Adrenal gland (tissue), 12 donors: Measurements from ENCODE around the gene ZNF335. TPM values are rescaled to one million over a fixed set of nuclear protein-coding genes. Genes with fewer than 3 reads are reported as not detected.
A peak's percentile ranks its signal among the peaks of the same experiment; 100 is the strongest.
"Not testable (repeated sequence)": the region's sequence is repeated elsewhere in the genome, so short reads cannot be mapped to it uniquely, and the experiment has no call there.

Source experiments
- DNase-seq, 7 donors: peaks; one replicate each; pipeline ENCODE4 v3.0.0-alpha.2; 2019 to 2020
- H3K27ac ChIP-seq, 5 donors: fragments of 200-600 bp; sonication (generic) in 4 of 5; 1 replicate in 3 of 5; 2 replicates in 2 of 5; pipeline versions ENCODE4 v1.5.1 to v1.8.0; 2016 to 2020; ENCODE audit warnings: mild to moderate bottlenecking in 1 of 5
- H3K27me3 ChIP-seq: fragments of 200-600 bp; 2 replicates; pipeline ENCODE4 v1.8.0; 2021
- H3K36me3 ChIP-seq, 2 donors: fragments of 200-600 bp; replicated peaks in 1 of 2; 1 replicate in 1 of 2; 2 replicates in 1 of 2; pipeline versions ENCODE4 v1.5.1 to v1.8.0; 2018 to 2022
- H3K4me1 ChIP-seq, 2 donors: fragments of 200-600 bp; replicated peaks in 1 of 2; 1 replicate in 1 of 2; 2 replicates in 1 of 2; pipeline versions ENCODE4 v1.5.1 to v1.8.0; 2018 to 2021
- H3K4me3 ChIP-seq, 4 donors: fragments of 200-600 bp; sonication (generic) in 3 of 4; one replicate each; pipeline ENCODE4 v1.5.1; 2016 to 2018
- H3K9me3 ChIP-seq, 3 donors: fragments of 200-600 bp; sonication (generic) in 1 of 3; replicated peaks in 1 of 3; 1 replicate in 2 of 3; 2 replicates in 1 of 3; pipeline versions ENCODE4 v1.5.1 to v1.8.0; 2016 to 2021
- POLR2A ChIP-seq, 2 donors: fragments of 450-650 bp; IDR thresholded peaks; one replicate each; pipeline ENCODE4 v1.6.1; 2017; ENCODE audit warnings: antibody characterized with exemption in 2 of 2, mild to moderate bottlenecking in 2 of 2, moderate library complexity in 1 of 2
- WGBS, 4 donors: extraction: QIAGEN DNeasy Blood & Tissue Kit in 2 of 4; methylation state at CpG; one replicate each; pipeline versions ENCODE4 v1.1.5 to v1.1.7; 2013 to 2017; 5-methylcytosine and 5-hydroxymethylcytosine counted together
- intact Hi-C, 2 donors: fragments of 100-400 bp; cut with DNase I; formaldehyde crosslinking; loops; one replicate each; pipeline versions ENCODE4 v1.14.1 to v1.15.0; 2022 to 2023
- polyA plus RNA-seq, 3 donors: library from polyadenylated mRNA; stranded (reverse); fragments of 200-250 nt in 2 of 3; fragments of 350-450 nt in 1 of 3; fragmentation: Illumina TruSeq in 1 of 3; extraction: RNeasy Lipid Tissue Mini Kit (QIAGEN cat#74804) in 1 of 3; gene quantifications; one replicate each; pipeline ENCODE4 v1.2.3, GENCODE V29; 2013 to 2014
- total RNA-seq, 9 donors: library from RNA; depleted of rRNA in 4 of 9; stranded (reverse); fragments of >200 nt in 4 of 9; fragments of 120-200 nt in 1 of 9; fragmentation: NEBNext Ultra II Directional in 1 of 9; extraction: Animal tissue kit (Norgen Biotek cat#: 25700) in 1 of 9; gene quantifications; one replicate each; pipeline versions ENCODE4 v1.1.0 to v1.2.4, GENCODE V29; 2013 to 2023
- TF ChIP-seq, protein P1 (sequence below), 6 experiments: fragments of 450-650 bp in 4 of 6; fragments of 200-600 bp in 2 of 6; sonication (generic) in 1 of 6; IDR thresholded peaks; 1 replicate in 5 of 6; 2 replicates in 1 of 6; pipeline versions ENCODE4 v1.5.1 to v1.8.0; 2016 to 2021; ENCODE audit warnings: antibody characterized with exemption in 6 of 6, mild to moderate bottlenecking in 2 of 6, moderate library complexity in 1 of 6
- donor health status: healthy with polysubstance abuse.
- donor health status: Bipolar disorder and iron deficiency.
- donor health status: DM: yes; HTN: yes; CAD: no.
- donor health status: DM: no; HTN: no; CAD: no.
- donor health status: DM: no; HTN: no; CAD: no.
- donor health status: DM: yes; HTN: yes; CAD: no.

Gene ZNF335
- total and polyA plus RNA-seq, 12 donors, result 5.4 to 45.1 (median 17.7) TPM

DNA sequence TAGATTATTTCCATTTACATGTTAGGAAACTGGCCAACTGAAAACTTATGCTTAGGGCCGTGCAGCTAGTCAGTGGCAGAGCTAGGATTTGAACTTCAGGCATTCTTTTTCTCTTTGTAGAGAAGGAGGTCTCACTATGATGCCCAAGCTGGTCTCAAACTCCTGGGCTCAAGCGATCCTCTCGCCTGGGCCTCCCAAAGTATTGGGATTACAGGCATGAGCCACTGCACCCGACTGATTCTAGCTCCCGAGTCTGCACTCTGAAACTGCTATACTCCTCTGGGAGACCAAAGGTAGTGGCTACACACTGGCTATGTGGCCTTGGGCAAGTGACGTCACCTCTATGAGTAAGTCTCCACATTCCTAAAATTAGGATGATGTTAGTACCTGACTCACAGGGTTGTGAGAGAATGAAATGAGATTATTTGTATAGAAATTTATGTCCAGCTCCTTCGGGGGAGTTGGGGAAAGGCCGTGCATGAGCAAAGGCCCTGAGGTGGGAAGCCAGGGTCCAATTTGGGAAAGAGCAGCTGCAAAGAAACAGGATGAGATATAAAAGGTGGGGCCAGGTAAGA, 66.4 kb downstream of the ZNF335 start:
- Histone ChIP-seq H3K4me1 (peaks cover 8 to 22% of the 10 kb centered on the region in 2 donors), H3K4me3 (no peak overlapping the region), H3K27me3 (no peaks in the 10 kb centered on the region), H3K9me3 (no peaks in the 10 kb centered on the region), H3K27ac (peak overlapping the region; percentile 75 to 90 (median 87)), H3K36me3 (peaks cover 0 to 74% of the 10 kb centered on the region in 2 donors)
- intact Hi-C loops, result no loop called here
- 42 to 63% (median 63%) methylated on average over 6 to 8 of the region's 8 CpGs for WGBS, 4 donors
- peak; percentile 81 to 94 (median 91) for DNase-seq
- peak; percentile 40 to 90 for TF ChIP-seq POLR2A (IDR thresholded peaks at IDR 0.05)
- TF ChIP-seq, protein P1, sequence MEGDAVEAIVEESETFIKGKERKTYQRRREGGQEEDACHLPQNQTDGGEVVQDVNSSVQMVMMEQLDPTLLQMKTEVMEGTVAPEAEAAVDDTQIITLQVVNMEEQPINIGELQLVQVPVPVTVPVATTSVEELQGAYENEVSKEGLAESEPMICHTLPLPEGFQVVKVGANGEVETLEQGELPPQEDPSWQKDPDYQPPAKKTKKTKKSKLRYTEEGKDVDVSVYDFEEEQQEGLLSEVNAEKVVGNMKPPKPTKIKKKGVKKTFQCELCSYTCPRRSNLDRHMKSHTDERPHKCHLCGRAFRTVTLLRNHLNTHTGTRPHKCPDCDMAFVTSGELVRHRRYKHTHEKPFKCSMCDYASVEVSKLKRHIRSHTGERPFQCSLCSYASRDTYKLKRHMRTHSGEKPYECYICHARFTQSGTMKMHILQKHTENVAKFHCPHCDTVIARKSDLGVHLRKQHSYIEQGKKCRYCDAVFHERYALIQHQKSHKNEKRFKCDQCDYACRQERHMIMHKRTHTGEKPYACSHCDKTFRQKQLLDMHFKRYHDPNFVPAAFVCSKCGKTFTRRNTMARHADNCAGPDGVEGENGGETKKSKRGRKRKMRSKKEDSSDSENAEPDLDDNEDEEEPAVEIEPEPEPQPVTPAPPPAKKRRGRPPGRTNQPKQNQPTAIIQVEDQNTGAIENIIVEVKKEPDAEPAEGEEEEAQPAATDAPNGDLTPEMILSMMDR (IDR thresholded peaks at IDR 0.05), result no peak

DNA sequence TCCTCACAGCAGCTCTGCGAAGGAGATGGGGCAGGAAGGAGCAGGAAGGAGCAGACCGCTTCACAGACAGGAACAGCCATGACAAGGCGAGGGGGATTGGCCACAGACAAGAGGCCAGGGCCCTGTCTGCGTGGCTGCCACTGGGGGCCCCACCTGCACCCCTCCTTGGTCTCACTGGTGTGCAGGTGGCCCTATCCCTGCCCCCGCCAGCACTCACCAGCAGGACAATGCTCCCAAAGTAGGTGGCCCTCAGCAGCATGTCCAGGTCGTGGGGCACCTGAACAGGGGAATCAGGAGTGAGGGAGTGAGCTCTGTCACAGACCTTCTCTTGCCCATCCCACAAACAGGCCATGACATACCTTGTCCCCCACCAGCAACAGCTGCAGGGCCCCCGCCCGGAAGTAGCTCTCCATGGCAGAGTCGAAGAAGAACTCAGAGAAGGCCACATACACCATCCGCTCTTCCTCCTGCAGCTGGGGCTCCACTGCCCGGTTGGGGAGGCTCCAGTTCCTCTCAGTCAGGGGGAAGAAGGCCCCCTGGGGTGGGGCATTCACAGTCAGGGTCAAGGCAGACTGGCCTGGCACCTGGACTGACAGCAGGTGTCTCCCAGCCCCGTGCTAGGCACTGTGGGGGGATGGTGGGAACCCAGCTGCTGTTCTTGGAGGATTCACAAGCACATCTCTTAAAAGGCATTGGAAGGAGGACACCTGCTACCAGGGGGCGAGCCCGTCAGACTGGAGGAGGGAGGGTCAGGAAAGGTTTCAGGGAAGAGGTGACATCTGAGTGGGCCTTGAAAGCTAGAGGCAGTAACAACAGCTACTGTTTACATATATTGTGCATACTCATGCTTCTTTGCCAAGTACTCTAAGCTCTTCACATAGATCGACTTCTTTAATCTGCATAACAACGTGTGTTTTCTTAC, 67.2 kb downstream of the ZNF335 start:
- intact Hi-C loops, result no loop called here
- H3K36me3 ChIP-seq, result peaks cover 0 to 80% of the 10 kb centered on the region in 2 donors
- DNase-seq, result peak in 2 of 7 donors; percentile 38 to 44

DNA sequence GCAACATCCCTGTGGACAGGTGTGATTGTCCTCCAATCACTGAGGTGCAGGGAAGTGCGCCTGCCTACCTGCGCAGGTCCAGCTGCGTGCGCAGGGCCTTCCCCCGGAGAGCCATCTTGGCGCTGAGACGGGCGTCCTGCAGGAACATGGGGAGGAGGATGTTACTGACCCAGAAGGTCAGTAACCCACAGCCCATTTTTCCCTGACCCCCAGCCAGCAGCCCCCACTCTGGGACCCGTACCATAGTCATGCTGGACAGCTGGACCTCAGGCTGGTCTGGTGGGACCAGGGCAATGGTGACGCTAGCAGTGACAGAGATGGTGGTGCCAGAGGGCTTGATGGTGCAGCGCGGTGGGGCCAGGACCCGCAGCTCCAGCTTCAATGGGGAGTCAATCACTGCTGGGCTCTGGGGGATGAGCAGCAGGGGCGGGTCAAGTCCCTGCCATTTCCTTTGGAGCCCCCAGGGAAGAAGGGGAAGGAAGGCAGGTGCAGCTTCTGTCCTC, 69.8 kb downstream of the ZNF335 start:
- H3K27ac ChIP-seq, result peak overlapping the region in 3 of 5 donors; percentile 6 to 63 (median 47)
- no peaks in the 10 kb centered on the region for H3K27me3 ChIP-seq
- no peak overlapping the region for H3K4me3 ChIP-seq
- peaks cover 8 to 16% of the 10 kb centered on the region in 2 donors for H3K4me1 ChIP-seq
- H3K9me3 ChIP-seq, result no peaks in the 10 kb centered on the region
- DNase-seq, result no peak
- peaks cover 0 to 93% of the 10 kb centered on the region in 2 donors for H3K36me3 ChIP-seq
- intact Hi-C loops, result no loop called here
- WGBS, 4 donors, result 83 to 94% (median 92%) methylated on average over 4 to 14 of the region's 14 CpGs
- peak in 1 of 2 donors; percentile 11 for TF ChIP-seq POLR2A (IDR thresholded peaks at IDR 0.05)
- TF ChIP-seq, protein P1 (IDR thresholded peaks at IDR 0.05), result no peak

More for the DNA sequence above, 67.2 kb downstream of the ZNF335 start:
- H3K4me3 ChIP-seq, result no peak overlapping the region
- no peaks in the 10 kb centered on the region for H3K9me3 ChIP-seq
- TF ChIP-seq POLR2A (IDR thresholded peaks at IDR 0.05), result no peak
- TF ChIP-seq, protein P1 (IDR thresholded peaks at IDR 0.05), result no peak
- H3K27ac ChIP-seq, result peak overlapping the region; percentile 75 to 90 (median 87)
- 78 to 82% (median 80%) methylated on average over 12 to 16 of the region's 16 CpGs for WGBS, 4 donors
- H3K4me1 ChIP-seq, result peaks cover 8 to 16% of the 10 kb centered on the region in 2 donors
- no peaks in the 10 kb centered on the region for H3K27me3 ChIP-seq

- H3K4me3 ChIP-seq, H3K27me3 ChIP-seq, intact Hi-C loops, H3K9me3 ChIP-seq: not testable (repeated sequence)
- Histone ChIP-seq H3K4me1 (peaks cover 8 to 16% of the 10 kb centered on the region in 2 donors), H3K27ac (peak overlapping the region in 2 of 5 donors; percentile 6 to 47), H3K36me3 (peaks cover 0 to 97% of the 10 kb centered on the region in 2 donors)
- 64 to 81% (median 79%) methylated on average over 6 of the region's 6 CpGs for WGBS, 4 donors
- peak in 2 of 7 donors; percentile 63 to 69 for DNase-seq
Measured at GRCh38 chr20:45901332-45901731, 70.7 kb downstream of the ZNF335 start.
